Astrocyte (in vitro differentiated cells and primary cell): Measurements from ENCODE around the gene TFPI2.
"Not testable (repeated sequence)": the region's sequence is repeated elsewhere in the genome, so short reads cannot be mapped to it uniquely, and the experiment has no call there.

Experiments
- CTCF ChIP-seq: IDR thresholded peaks from 2 replicates; pipeline ENCODE4 v1.5.1; 2011; ENCODE audit warnings: low read depth, mild to moderate bottlenecking, inconsistent platforms, low read length, moderate library complexity; ENCODE audit not compliant: insufficient read depth
- EZH2 ChIP-seq: IDR thresholded peaks from 2 replicates; pipeline ENCODE4 v1.6.1; 2012; ENCODE audit warnings: mild to moderate bottlenecking, low read length, inconsistent platforms; ENCODE audit not compliant: insufficient read depth

- not testable (repeated sequence) for TF ChIP-seq CTCF, EZH2
Measured at GRCh38 chr7:93916315-93916714, 25.8 kb upstream of the TFPI2 start.
